Measurements from ENCODE around the gene P2RX5. TPM values are rescaled to one million over a fixed set of nuclear protein-coding genes. Genes with fewer than 3 reads are reported as not detected.

P2RX5 gene
- total RNA-seq, 1 experiment from 2014 or later, result 11.6 TPM

GRCh38 chr17:3668279-3669084, 27.5 kb downstream of the P2RX5 start, which contains the start of the genes EMC6 and TAX1BP3:
EMC6 (plus strand) TSS chr17:3668812; CDS start chr17:3669147, 335 bp downstream.
TAX1BP3 (minus strand) TSS chr17:3668578; CDS start chr17:3668526, 52 bp downstream.
- Mint-ChIP-seq H3K27ac (ENCODE audit: unreplicated experiment) (peak within 1 kb of the TSS; percentile 82), H3K4me3 (ENCODE audit: low read depth, unreplicated experiment) (peak within 1 kb of the TSS; percentile 91), H3K36me3 (ENCODE audit: insufficient read depth, unreplicated experiment) (peaks cover 65% of the 10 kb centered on the region), H3K9me3 (ENCODE audit: low read depth, unreplicated experiment) (no peaks in the 10 kb centered on the region), H3K4me1 (ENCODE audit: low read depth, unreplicated experiment) (peaks cover 10% of the 10 kb centered on the region), H3K27me3 (ENCODE audit: unreplicated experiment) (no peaks in the 10 kb centered on the region)
- peak; percentile 96 for DNase-seq
- BruUV-seq (replicated peaks), result no TSS peak
- no peak for TF ChIP-seq CTCF (IDR thresholded peaks at IDR 0.05; ENCODE audit: unreplicated experiment)
- intact Hi-C loops (cut with micrococcal nuclease; ENCODE audit: unreplicated experiment), result no loop called here
- CTCF ChIA-PET, result interaction anchor here (0.5 to 0.6 kb wide), 2 partner anchors 14 to 45 kb away, joined by 4 read pairs; no protein-coding TSS in a partner anchor

GRCh38 chr17:3667366-3668278, 28.3 kb downstream of the P2RX5 start:
- DNase-seq, result peak; percentile 90
- Mint-ChIP-seq H3K9me3 (ENCODE audit: low read depth, unreplicated experiment) (no peaks in the 10 kb centered on the region), H3K27me3 (ENCODE audit: unreplicated experiment) (no peaks in the 10 kb centered on the region), H3K4me1 (ENCODE audit: low read depth, unreplicated experiment) (peaks cover 10% of the 10 kb centered on the region), H3K27ac (ENCODE audit: unreplicated experiment) (peak overlapping the region; percentile 58), H3K36me3 (ENCODE audit: insufficient read depth, unreplicated experiment) (peaks cover 67% of the 10 kb centered on the region), H3K4me3 (ENCODE audit: low read depth, unreplicated experiment) (peak overlapping the region; percentile 91)
- CTCF ChIA-PET, result interaction anchor here (0.5 to 0.6 kb wide), 3 partner anchors 13 to 728 kb away, joined by 3 to 4 read pairs (median 4); no protein-coding TSS in a partner anchor
- TSS peak; percentile 35 for BruUV-seq (replicated peaks)
- intact Hi-C loops (cut with micrococcal nuclease; ENCODE audit: unreplicated experiment), result no loop called here
- no peak for TF ChIP-seq CTCF (IDR thresholded peaks at IDR 0.05; ENCODE audit: unreplicated experiment)

- H3K4me1 Mint-ChIP-seq (ENCODE audit: low read depth, unreplicated experiment), result peaks cover 10% of the 10 kb centered on the region
- H3K4me3 Mint-ChIP-seq (ENCODE audit: low read depth, unreplicated experiment), result peak overlapping the region; percentile 45
- no peak for TF ChIP-seq CTCF (IDR thresholded peaks at IDR 0.05; ENCODE audit: unreplicated experiment)
- no peaks in the 10 kb centered on the region for H3K27me3 Mint-ChIP-seq (ENCODE audit: unreplicated experiment)
- BruUV-seq (replicated peaks), result no TSS peak
- H3K27ac Mint-ChIP-seq (ENCODE audit: unreplicated experiment), result peak overlapping the region; percentile 75
- intact Hi-C loops (cut with micrococcal nuclease; ENCODE audit: unreplicated experiment), result no loop called here
- H3K9me3 Mint-ChIP-seq (ENCODE audit: low read depth, unreplicated experiment), result no peaks in the 10 kb centered on the region
- CTCF ChIA-PET, result no interaction called here
- peaks cover 75% of the 10 kb centered on the region for H3K36me3 Mint-ChIP-seq (ENCODE audit: insufficient read depth, unreplicated experiment)
- no peak for DNase-seq
Observed at GRCh38 chr17:3666516-3666915, 29.4 kb downstream of the P2RX5 start.

GRCh38 chr17:3665834-3666233, 30.1 kb downstream of the P2RX5 start:
- Mint-ChIP-seq H3K4me1 (ENCODE audit: low read depth, unreplicated experiment) (peaks cover 10% of the 10 kb centered on the region), H3K4me3 (ENCODE audit: low read depth, unreplicated experiment) (peak overlapping the region; percentile 45), H3K27ac (ENCODE audit: unreplicated experiment) (peak overlapping the region; percentile 75), H3K9me3 (ENCODE audit: low read depth, unreplicated experiment) (no peaks in the 10 kb centered on the region), H3K36me3 (ENCODE audit: insufficient read depth, unreplicated experiment) (peaks cover 82% of the 10 kb centered on the region), H3K27me3 (ENCODE audit: unreplicated experiment) (no peaks in the 10 kb centered on the region)
- intact Hi-C loops (cut with micrococcal nuclease; ENCODE audit: unreplicated experiment), result no loop called here
- DNase-seq, result no peak
- TF ChIP-seq CTCF (IDR thresholded peaks at IDR 0.05; ENCODE audit: unreplicated experiment), result no peak
- BruUV-seq (replicated peaks), result no TSS peak
- CTCF ChIA-PET, result no interaction called here
